Skeletal muscle satellite cell (primary cell): ENCODE measurements around the gene SHISA4.

Experiments
- H3K27me3 ChIP-seq: 2 replicates; pipeline ENCODE4 v1.7.0; 2013; ENCODE audit warnings: low read length; ENCODE audit not compliant: control insufficient read depth, insufficient read depth
- H3K36me3 ChIP-seq: 2 replicates; pipeline ENCODE4 v1.7.0; 2013; ENCODE audit warnings: mild to moderate bottlenecking, control low read depth, low read length; ENCODE audit not compliant: insufficient read depth
- H3K4me1 ChIP-seq: 2 replicates; pipeline ENCODE4 v1.7.0; 2013; ENCODE audit warnings: low read length; ENCODE audit not compliant: control insufficient read depth, insufficient read depth
- H3K4me2 ChIP-seq: 2 replicates; pipeline ENCODE4 v1.7.0; 2013; ENCODE audit warnings: mild to moderate bottlenecking, low read length
- H3K4me3 ChIP-seq: 2 replicates; pipeline ENCODE4 v1.7.0; 2013; ENCODE audit warnings: low read length
- H3K9ac ChIP-seq: 2 replicates; pipeline ENCODE4 v1.7.0; 2013; ENCODE audit warnings: mild to moderate bottlenecking, low read depth, low read length, moderate library complexity
- H3K9me3 ChIP-seq: replicated peaks from 2 replicates; pipeline ENCODE4 v1.7.0; 2013; ENCODE audit warnings: mild to moderate bottlenecking, control low read depth, low read length

Gene SHISA4

GRCh38 chr1:201902198-201902597 lies 13.5 kb downstream of the SHISA4 start:
- Histone ChIP-seq H3K27me3 (peaks cover 11% of the 10 kb centered on the region), H3K4me2 (no peak overlapping the region), H3K4me3 (no peak overlapping the region), H3K9me3 (no peaks in the 10 kb centered on the region), H3K36me3 (no peaks in the 10 kb centered on the region), H3K9ac (no peak overlapping the region), H3K4me1 (peaks cover 13% of the 10 kb centered on the region)

DNA sequence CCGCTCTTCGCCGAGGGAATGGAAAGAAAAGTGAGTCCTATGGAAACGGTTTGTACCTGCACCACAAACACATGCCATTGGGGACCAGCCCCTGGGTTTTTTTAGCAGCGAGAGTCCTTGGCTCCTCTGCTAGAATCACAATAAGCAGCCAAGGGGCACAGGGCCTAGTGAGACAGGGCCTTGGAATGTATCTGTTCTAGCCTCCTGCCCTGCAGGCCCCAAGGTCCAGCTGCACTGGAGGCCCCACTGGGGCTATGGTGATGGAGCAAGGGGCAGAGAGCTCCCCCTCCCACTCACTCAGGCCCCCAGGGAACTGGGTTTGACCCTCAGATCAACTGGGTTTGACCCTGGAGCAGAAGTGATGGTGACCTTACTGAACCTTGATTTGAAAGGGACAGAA lies 14.4 kb downstream of the SHISA4 start:
- H3K4me1 ChIP-seq: peaks cover 11% of the 10 kb centered on the region
- H3K27me3 ChIP-seq: peaks cover 11% of the 10 kb centered on the region
- H3K4me3 ChIP-seq: no peak overlapping the region
- no peaks in the 10 kb centered on the region for H3K36me3 ChIP-seq
- no peak overlapping the region for H3K9ac ChIP-seq
- H3K9me3 ChIP-seq: no peaks in the 10 kb centered on the region
- H3K4me2 ChIP-seq: no peak overlapping the region

GRCh38 chr1:201904579-201904978 lies 15.9 kb downstream of the SHISA4 start:
- Histone ChIP-seq H3K4me1 (peaks cover 11% of the 10 kb centered on the region), H3K9me3 (no peaks in the 10 kb centered on the region)

GRCh38 chr1:201905234-201905890 lies 16.7 kb downstream of the SHISA4 start:
- Histone ChIP-seq H3K36me3 (no peaks in the 10 kb centered on the region), H3K4me2 (no peak overlapping the region), H3K27me3 (peaks cover 16% of the 10 kb centered on the region), H3K9ac (no peak overlapping the region), H3K9me3 (no peaks in the 10 kb centered on the region), H3K4me1 (peaks cover 11% of the 10 kb centered on the region), H3K4me3 (no peak overlapping the region)

More at GRCh38 chr1:201904579-201904978, 15.9 kb downstream of the SHISA4 start:
- H3K27me3 ChIP-seq: peaks cover 18% of the 10 kb centered on the region
- no peaks in the 10 kb centered on the region for H3K36me3 ChIP-seq
- no peak overlapping the region for H3K9ac ChIP-seq
- no peak overlapping the region for H3K4me2 ChIP-seq
- no peak overlapping the region for H3K4me3 ChIP-seq

DNA sequence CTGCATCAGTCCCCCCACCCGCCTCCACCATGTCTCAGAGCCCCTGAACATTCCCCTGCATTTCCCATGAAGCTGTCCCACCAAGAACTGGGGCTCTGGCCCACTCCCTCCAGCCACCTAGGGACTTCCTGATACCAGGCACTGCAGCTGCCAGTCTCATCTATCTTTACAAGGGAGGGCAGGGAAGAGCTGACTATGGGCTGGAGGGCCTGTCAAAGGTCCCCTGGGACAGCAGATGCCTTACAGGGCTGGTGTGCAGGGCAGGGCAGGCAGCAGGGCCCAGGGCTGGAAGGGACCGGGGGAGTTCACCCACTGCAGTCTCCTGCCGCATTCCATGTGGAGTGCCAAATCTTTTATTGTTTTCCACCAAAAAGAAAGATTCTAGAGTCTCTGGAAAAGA lies 17.6 kb downstream of the SHISA4 start:
- Histone ChIP-seq H3K27me3 (peaks cover 16% of the 10 kb centered on the region), H3K4me1 (peaks cover 11% of the 10 kb centered on the region), H3K36me3 (no peaks in the 10 kb centered on the region), H3K9me3 (no peaks in the 10 kb centered on the region), H3K4me2 (no peak overlapping the region), H3K4me3 (no peak overlapping the region), H3K9ac (no peak overlapping the region)

DNA sequence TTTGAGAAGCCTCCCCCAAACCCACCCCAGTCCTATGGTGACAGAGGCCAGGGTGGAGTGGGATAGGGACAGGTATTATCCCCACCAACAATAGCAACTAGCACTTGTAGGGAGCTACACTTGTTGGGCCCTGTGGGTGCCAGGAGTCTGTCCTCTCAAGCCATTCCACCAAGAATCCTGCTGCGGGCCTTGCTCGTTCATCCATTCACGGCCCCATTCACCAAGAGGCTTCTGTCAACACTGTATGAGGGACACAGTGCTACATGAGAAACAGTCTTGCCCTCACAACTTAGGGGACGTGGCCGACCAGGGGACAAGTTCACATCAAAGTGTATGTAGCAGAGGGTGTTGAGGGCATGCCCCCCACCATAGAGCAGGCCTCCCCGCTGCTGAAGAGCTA lies 18.9 kb downstream of the SHISA4 start:
- Histone ChIP-seq H3K9ac (no peak overlapping the region), H3K4me2 (no peak overlapping the region)

DNA sequence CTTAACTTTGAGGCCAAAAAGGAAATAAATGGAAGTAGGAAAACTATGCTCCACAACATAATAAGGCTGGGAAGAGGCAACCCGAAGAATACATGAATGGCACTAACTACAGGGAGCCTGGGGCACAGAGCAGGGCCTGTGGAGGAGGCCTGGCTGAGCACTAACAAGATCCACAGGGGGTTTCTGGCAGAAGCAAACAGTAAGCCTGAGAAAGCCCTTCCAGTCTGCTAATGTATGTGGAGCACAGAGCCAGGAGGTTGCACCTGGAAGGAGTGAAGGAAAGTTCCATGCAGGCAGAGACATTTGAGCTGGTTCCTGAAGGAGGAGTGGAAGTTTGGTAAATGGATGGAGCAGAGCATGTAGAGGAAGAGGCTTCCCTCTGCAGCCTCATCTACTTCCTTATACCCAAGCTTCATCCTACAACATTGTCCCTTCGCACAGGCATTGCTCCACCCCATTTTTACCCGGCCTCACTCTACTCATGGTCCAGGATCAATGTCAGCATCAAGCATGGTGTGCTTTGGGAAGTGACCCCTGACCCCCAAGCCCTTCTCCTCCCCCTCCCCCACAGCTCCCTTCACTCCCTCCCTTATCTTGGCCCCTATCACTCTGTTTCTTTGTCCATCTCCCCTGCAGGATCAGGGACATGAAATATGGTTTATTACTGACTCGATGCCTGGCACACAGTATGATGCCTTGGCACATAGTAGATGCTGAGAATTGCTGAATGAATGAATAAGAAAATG lies 23.3 kb downstream of the SHISA4 start:
- Histone ChIP-seq H3K9ac (no peak overlapping the region), H3K4me1 (peaks cover 11% of the 10 kb centered on the region), H3K4me2 (no peak overlapping the region), H3K36me3 (no peaks in the 10 kb centered on the region), H3K4me3 (no peak overlapping the region), H3K9me3 (no peaks in the 10 kb centered on the region), H3K27me3 (peaks cover 14% of the 10 kb centered on the region)

More for the DNA sequence above, 18.9 kb downstream of the SHISA4 start:
- H3K4me3 ChIP-seq: no peak overlapping the region
- no peaks in the 10 kb centered on the region for H3K36me3 ChIP-seq
- H3K4me1 ChIP-seq: peaks cover 11% of the 10 kb centered on the region
- H3K27me3 ChIP-seq: peaks cover 16% of the 10 kb centered on the region
- H3K9me3 ChIP-seq: no peaks in the 10 kb centered on the region

DNA sequence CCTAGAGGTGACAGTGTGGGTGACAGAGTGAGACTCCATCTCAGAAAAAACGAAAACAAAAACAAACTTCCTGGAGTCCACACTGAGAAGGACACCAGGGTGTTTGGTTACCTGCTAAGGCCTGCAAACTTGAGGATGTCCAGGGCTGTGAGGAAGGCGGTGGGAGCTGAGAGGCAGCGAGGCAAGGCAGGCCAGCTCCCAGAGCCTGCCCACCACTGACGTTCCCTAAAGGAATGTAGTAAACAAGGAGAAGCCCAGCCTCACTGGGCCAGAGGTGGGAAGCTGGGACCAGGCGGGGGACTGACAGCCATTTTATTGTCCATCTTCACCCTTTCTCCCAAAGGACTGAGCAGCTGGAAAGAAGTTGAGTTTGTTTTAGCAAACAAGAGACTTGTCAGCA lies 24.1 kb downstream of the SHISA4 start:
- Histone ChIP-seq H3K9me3 (no peaks in the 10 kb centered on the region), H3K4me2 (no peak overlapping the region), H3K27me3 (peaks cover 12% of the 10 kb centered on the region), H3K9ac (no peak overlapping the region), H3K36me3 (no peaks in the 10 kb centered on the region), H3K4me1 (peaks cover 20% of the 10 kb centered on the region), H3K4me3 (no peak overlapping the region)

GRCh38 chr1:201914456-201915235 lies 25.9 kb downstream of the SHISA4 start:
- Histone ChIP-seq H3K4me1 (peaks cover 26% of the 10 kb centered on the region), H3K36me3 (no peaks in the 10 kb centered on the region), H3K27me3 (peaks cover 4% of the 10 kb centered on the region), H3K9me3 (no peaks in the 10 kb centered on the region), H3K4me3 (no peak overlapping the region), H3K4me2 (no peak overlapping the region), H3K9ac (no peak overlapping the region)

- Histone ChIP-seq H3K27me3 (no peaks in the 10 kb centered on the region), H3K4me3 (peak overlapping the region; percentile 24), H3K36me3 (no peaks in the 10 kb centered on the region), H3K4me2 (peak overlapping the region; percentile 61), H3K9ac (no peak overlapping the region), H3K4me1 (peaks cover 26% of the 10 kb centered on the region), H3K9me3 (no peaks in the 10 kb centered on the region)
Observed at GRCh38 chr1:201916649-201917249, 28.1 kb downstream of the SHISA4 start.

GRCh38 chr1:201917362-201918033 lies 28.8 kb downstream of the SHISA4 start:
- Histone ChIP-seq H3K9ac (peak overlapping the region; percentile 41), H3K4me2 (peak overlapping the region; percentile 61), H3K4me1 (peaks cover 26% of the 10 kb centered on the region), H3K4me3 (peak overlapping the region; percentile 24), H3K36me3 (no peaks in the 10 kb centered on the region), H3K27me3 (no peaks in the 10 kb centered on the region), H3K9me3 (no peaks in the 10 kb centered on the region)
